Stimulated activated CD4-positive, alpha-beta T cell treated with anti-CD3 and anti-CD28 coated beads, TNF-alpha, amount 100 ng/mL, for 48 hours (primary cell): Measurements from ENCODE around the gene UNC5C.

Experiments
- DNase-seq, 3 donors: peaks; one replicate each; pipeline ENCODE4 v3.0.0-alpha.2; 2020; ENCODE audit warnings: low read depth in 3 of 3

UNC5C gene

DNA sequence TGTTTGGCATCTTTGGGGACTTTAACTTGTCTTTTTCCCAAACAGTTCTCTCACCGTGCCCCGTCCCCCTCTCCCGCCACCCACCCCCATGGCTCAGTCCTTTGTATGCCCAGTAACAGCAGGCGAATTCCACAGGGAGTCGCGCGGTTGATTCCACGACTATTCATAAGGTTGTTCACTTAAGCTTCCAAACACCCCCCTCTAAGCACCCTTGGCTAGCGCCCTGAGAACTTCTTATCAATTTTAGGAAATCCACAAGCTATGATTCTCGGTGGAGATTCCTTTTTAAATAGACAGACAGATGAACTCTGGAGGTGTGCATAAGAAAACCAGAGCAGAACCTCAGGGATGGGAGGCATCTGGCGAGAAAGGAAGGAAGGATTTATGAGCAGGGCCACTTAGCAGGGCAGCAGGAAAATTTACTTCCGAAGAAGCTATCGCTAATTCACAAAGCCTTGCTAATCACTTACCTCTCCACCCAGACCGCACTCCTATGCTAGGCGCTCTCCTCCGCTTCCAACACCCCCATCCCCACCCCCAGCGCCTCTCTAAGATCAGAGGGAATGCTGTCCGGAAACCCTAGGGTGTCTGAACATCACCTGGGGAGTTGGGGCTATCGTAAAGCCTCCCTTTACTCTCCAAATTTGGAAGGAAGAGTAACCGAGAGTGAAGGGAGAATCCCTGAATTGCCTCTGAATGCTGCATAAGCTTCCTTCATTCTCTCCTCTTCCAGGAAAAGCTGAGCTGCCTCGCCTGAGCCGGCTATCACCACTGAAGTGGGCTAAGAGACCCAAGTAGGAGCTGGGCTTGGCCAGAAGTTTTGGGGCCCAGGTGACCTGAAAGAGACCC lies 1.7 kb downstream of the UNC5C start:
- no peak for DNase-seq

DNA sequence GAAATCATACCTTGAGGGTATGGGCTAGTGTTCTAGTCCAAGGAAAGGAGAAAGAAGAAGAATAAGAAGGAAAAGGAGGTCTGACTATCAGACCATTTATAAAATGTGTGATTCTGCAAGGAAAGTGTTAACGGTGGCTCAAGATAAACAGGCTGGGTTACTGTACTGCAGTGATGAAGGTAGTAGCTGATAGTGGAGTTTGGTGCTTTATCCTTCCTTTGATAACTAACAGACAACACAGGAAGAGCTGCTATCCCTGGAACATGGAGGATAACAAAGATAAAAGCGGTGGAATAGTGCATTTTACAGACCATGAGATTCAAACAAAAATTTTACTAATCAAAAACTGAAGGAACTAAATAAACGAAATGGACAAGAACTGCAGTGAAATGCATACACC lies 2.6 kb downstream of the UNC5C start:
- DNase-seq = no peak

DNA sequence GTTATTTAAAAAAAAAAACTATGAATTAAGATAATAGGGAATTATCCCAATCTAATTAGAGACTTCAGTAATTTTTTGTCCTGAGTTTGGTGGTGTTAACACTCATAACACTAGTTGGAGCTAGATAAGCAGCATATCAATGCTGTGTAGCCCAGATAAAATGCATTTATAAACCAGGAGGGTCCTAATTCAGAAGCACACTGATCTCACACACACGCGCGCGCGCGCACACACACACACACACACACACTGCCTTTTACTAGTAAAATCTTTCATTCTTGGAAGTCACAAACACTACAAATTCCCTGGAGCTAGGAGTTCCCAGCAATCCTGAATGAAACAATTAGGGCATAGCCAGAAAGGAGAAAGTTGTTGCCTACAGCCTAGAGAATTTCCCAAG lies 3.2 kb downstream of the UNC5C start:
- DNase-seq = no peak

DNA sequence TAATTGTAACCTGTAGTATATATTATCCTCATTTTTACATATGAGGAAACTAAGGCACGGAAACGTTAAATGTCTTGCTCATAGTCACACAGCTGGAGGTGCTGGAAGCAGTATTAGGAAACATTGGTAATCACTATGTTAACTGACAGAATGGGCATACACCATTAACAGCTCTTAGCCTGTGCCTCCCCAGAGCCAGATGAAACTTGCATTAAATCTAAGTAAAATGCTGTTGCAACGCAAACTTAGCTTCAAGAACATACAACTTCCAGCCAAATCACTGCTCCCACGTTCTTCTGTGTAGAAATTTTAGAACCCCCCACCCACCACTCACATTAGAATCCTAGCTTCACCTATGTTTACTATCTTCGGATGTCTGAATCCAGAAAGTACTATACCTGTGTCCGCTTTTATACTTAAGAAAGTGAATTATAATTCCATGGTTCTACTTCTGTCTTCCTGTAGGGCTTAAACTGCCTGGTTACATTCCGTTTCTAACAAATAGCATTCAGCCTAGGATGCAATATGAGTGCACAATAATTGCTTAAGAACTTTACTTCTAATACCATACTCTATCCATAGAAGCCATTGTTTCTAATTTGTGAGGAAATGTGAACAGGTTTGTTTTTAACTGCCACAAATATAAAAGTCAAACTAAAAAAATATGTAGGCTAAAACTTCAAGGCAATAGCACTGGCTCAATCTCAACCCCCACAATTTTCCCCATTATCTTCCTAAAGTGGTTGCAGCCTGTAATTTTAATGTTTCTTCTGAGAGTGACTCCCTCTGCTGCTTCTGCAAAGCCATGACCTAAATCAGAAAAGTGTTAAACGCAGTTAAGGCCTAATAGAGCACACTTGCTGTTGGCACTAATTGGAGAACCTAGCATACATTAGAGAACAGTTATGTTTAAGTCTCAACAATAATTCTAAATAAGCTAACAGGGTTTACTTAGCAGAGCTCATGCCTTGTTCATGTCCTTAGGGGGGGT lies 4.4 kb downstream of the UNC5C start:
- DNase-seq = no peak

DNA sequence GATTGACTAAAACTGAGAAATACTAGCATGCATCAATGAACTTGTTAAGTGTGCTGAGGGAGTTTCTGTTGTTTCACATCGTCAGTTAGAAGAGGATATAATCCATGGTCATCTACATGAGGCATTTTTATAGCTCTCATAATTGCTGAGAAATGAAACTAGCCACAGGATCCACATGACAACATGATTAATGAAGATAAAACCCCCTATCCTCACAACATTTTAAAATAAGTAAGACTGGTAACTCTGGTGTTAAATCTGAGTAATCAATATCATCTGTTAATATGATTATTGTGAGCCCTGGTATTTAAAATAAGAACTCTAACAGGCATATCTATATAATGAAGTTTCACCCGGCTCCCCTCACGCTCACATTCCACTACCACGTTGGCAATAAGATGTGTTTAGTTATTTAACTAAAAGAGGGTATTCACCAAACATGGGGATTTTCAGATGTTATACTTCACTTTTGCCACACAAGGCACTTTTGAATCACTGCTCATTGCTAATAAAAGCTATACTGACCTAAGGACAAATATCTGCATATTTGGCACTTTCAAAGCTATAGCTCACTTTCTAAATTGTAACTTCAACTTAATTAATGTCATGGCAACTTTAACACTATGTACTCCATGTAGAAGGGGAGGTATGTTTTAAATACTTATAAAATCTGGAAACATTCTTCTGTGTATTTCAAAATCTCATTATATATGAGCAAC lies 6.7 kb downstream of the UNC5C start:
- no peak for DNase-seq

DNA sequence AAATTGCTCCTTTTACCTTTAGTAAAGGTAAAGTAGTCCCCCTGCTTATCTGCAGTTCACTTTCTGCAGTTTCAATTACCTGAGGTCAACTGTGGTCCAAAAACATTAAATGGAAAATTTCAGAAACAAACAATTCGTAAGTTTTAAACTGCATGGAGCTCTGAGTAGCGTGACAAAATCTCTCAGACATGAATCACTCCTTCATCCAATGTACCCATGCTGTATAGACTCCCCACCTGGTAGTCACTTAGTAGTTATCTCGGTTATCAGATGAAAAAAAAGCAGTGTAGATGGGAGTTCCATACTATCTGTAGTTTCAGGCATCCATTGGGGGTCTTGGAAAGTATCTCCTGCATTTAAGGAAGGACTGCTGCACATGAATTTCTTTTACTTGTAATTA lies 7.7 kb downstream of the UNC5C start:
- DNase-seq = no peak

DNA sequence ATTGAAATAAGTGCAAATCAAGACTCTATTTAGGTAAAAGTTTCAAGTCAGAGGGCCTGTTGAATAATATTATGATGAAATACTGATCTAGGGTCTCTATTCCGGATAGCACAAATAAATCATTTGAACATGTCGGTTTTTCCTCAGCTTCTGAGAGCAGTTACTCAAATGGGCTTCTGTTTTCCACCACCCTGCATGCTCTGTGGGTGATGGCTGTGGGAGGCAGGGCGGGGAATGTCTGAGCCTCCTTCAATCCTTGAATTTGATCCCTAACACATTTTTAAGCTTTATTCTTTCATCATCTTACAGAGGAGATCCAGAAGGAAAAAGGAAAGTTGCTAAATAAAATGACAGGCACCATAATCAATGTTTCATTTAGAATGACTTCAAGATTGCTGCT lies 8.5 kb downstream of the UNC5C start:
- no peak for DNase-seq

DNA sequence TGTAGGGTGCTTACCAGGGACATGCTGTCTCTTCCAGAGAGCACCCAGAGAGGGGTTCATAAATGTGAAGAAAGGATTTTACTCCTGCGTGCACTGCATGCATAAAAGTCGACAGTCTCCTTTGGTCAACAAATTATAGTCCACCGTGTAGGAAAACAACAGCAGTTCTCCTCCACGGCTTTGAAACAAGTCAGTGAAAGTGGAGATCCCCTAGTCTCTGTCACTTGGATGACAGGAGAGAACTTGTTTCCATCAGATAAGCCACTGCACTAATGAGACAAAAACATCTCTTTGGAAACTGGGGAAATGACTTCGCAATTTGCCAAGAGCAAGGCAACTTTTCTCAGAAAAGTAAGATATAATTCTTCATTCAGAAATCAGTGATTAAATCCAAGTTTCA lies 9.7 kb downstream of the UNC5C start:
- no peak for DNase-seq

DNA sequence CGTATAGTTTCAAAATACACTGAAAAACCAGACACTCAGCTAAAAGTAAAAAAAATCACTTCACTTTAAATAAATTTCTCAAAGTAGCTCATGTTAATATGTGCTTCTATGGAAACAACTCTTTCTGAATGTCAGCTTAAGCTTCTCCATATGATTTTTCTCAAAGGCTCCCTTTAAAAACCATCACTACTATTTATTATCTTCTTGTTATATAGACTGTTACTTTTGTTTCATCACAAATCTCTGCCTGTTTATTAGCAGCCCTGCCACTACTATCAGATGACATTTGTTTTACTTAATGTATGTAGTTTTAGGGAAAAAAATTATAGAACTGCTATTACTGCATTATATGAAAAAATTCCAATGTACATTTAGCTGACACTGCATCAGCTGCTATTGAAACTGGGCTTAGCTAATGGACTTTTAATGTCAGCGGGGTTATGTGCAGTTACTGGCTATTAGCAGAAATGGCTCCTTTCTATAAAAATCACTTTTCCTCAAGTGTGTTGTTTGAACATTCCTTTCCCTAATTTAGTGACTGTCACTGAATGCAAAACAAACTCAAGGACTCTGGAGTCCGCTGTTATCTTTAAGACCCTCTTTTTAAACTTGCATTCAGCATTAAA lies 10.8 kb downstream of the UNC5C start:
- no peak for DNase-seq

DNA sequence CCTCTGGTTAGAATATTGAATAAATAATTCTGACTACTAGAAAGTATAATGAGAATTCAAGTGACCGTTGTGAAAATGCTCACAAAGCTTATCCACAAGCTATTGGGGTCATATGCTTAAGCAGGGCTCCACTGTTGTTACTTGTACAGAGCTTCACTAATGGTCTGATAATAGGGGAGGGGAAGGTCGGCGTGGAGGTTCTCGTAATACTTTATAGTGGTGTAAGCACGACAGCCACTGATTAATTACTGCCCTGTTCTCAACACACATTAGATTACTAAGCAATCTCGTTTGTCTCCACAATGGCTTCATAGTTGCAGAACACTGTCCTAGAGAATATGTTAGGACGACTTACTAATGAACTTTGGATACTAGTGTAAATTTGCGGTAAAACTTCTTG lies 11.6 kb downstream of the UNC5C start:
- no peak for DNase-seq

DNA sequence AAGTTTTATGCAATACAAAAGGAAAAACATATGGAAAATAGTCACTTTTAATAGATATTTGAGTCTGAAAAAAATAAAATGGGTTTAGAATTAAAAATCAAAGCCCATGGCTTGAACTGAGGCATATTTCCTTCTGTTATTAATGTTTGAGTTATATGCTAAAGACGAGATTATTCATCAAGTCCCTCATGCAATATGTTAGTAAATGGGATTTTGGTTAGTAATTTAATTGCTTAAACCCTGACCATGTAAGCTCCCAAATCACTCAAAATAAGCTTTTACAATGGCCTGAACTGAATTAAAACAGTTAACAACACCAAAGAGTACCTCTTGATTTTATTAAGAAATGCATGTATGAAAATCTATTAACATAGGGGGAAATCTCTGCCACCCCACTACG lies 12.1 kb downstream of the UNC5C start:
- DNase-seq = no peak

DNA sequence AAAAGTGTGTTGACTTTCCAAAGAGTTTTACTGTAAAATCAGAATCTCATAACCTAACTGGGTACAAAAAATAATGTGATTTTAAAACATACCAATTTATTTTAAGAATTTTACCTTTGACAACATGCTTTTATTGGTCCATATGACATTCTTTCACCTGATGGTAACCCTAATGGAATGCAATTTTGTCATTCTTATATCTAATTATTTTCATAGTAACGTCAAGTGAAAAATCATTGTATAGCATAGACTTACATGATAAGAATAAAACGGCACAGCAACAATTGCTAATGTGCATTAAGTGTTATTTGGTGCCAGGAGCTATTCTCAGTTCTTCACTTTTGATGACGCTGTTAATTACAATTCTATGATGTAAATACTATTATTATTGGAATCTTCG lies 13.6 kb downstream of the UNC5C start:
- no peak for DNase-seq

DNA sequence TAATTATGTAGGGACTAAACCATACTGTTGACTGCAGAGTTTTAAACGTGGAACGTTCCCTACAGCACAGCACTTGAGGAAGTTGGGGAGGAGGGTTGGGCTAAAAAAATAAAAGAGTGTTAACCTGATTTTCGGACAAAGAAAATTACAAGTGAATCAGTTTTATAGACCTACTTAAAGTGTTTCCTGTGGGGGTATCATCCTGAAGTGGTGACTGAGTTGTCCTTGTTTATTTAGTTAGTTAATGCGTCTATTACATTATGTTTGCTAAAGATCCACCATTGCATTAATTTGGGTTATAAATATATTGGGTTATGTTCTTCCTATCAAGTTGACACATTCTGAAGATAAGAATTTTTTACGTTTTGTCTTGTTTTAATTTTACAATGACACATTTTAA lies 14.7 kb downstream of the UNC5C start:
- no peak for DNase-seq

DNA sequence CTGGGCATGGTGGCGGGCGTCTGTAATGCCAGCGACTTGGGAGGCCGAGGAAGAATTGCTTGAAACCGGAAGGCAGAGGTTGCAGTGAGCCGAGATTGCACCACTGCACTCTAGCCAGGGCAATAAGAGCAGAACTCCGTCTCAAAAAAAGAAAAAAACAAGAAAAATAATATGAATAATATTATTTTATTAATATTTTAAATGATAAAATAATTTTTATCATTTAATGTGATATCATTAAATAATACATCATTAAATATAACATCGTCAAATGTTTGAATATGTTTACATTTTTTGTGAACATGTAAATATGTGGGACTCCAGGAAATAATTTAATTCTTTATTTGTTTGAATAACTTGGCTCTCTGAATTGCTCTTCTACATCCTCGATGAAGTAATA lies 15.5 kb downstream of the UNC5C start:
- DNase-seq = no peak

DNA sequence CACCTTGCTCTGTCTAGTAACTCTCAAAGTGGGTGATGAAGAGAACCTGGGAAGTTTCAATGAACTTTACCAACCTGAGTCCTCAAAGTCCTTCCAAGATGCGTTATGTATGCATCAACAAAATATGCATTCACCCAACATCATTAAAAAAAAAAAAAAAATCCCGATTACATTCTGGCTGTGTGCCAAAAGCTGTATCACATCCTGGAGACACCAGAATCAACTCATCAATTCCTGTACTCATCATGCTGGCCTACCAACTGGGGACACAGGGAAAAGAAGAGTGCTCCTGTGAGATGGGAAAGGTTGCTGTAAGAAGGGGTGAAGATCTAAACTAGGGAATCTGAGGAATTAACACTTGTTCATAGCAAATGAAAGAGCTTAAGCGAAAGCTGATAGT lies 16.5 kb downstream of the UNC5C start:
- DNase-seq = no peak

DNA sequence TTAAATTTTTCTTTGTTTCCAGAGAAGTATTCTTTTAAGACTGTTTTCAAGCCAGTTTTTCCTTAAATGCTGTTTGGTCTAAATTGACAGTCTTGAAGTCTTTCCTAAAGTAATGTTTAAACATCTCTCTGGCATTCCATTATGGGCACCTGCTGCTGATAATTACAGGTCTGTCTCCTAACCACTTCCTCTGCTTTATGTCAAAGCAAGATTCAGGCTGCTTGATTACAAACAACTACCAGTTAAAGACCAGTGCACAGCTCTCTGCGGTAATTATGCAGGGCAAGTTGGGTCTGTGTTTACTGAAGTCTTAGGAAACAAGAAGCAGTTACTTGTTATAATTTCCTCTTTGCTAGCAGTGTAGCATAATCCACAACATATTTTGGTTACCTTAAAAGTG lies 17.6 kb downstream of the UNC5C start:
- DNase-seq = no peak

DNA sequence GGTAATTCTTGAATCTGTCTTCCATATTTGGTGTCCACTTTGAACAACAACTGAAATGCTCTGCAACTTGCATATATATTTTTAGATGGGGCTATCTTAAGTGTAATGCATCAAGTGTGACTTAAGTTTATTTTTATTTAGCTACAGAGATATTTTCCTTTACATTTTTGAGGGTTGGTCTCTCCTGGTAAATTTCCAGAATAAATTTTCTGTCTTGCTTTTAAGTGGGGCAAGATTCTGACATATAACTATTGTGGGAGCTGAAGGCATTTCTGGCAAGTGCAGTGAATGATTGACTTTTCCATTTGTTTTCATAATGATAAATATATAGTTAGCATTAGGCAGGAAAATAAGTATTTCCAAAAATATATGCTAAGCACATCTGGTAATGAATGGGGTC lies 18.8 kb downstream of the UNC5C start:
- no peak for DNase-seq

DNA sequence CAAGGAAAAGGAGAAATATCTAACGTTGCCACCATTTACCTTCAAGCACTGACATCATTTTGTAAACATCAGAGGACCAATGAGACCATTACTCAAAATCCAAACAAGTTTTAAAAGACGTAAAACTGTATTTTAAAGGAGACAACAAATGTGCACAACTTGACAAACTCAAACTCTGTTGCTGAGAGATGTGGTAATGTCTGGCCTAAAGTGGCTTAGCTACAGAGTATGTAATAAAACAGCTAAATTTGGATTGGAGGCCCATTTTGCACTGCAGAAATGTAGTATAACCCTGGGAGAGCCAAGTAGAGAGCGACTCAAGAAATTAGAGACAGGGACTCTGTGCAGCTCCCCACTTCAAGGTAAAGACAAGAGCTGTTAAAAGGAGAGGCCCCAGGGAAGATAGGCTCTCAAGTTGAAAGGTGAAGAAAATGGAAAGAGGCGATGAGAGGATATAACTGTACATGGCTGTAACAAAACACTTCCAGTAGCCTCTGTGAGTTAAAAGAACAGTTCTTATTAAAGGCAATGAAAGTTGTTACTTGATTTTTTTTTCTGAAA lies 20.3 kb downstream of the UNC5C start:
- DNase-seq = no peak

DNA sequence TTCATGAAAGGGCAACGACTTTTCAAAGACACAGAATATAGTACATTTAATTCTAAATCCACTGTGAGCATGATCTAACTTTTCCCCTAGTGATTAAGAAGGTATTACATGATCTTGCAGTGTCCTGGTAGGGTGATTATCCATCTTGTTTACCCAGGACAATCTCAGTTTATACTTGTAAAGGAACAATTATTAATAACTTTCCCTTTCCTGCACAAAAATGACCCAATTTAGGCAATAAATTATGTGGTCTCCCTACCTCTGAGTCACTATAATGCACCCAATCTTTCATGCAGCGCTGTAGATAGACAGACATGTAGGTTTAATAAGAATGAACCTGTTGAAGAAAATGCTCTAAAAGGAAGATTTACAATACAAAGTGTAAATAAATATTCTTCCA lies 22.7 kb downstream of the UNC5C start:
- no peak for DNase-seq

DNA sequence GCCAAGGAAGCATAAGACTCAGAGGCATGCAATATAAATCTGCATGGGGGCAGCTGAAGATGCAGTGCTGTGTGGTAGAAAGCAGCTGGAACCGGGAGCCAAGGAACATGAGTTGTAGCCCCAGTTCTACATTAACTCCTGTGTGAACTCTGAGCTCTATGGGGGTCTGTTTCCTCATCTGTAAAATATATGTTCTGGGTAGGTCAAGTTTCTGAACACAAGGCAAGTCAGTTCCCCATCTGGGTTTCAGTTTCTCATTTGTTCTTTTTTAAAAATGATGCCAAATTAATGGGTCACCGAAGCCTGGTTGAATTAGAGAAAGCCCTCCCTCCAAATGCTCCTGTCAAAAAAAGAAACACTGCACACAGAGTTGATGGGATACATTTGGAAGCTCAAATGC lies 24.0 kb downstream of the UNC5C start:
- no peak for DNase-seq

DNA sequence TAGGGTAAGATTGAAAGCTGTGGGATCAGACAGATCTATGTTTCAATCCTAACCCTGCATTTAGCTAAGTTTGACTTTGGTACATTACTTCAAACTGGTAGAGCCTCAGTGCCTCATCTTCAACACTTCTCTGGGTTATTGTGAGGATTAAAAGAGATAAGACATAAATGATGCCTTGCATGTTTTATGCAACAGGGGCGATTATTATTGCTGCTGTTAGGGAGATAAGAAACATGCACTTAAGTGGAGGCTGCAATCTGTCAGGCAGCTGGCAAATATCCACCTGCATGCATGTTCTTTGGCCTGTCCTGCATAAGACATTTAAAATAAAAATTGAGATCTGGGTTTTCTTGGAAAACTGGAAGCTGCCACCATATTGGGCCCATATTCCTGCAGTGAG lies 24.6 kb downstream of the UNC5C start:
- DNase-seq = no peak
